ENCODE data around the gene NUMB. TPM values are rescaled to one million over a fixed set of nuclear protein-coding genes. Genes with fewer than 3 reads are reported as not detected.

The NUMB gene
- total and polyA plus RNA-seq, 2 of the 13 experiments (the other 11 are each of a cell fraction or from before 2014, with no cell fraction given): 20.3 to 71.1 TPM

GRCh38 chr14:73432124-73432523 is 26.2 kb downstream of the NUMB start:
- ATAC-seq (no peak), DNase-seq (ENCODE audit: low spot score) (no peak), FAIRE-seq (no peak)
- Histone ChIP-seq H3K79me2 (ENCODE audit: insufficient read depth, low read length) (peaks cover 55% of the 10 kb centered on the region), H3K9me3 (ENCODE audit: low read length) (no peaks in the 10 kb centered on the region), H3K4me1 (ENCODE audit: insufficient read depth, low read length) (peaks cover 52% of the 10 kb centered on the region), H3K4me3 (replicated peaks in 1 of 3; ENCODE audit: insufficient read depth in 1 of 3, low read depth in 2 of 3, low read length in 3 of 3) (no peak overlapping the region), H3K27ac (ENCODE audit: extremely low read length, insufficient read depth, low read length) (no peak overlapping the region), H4K20me1 (ENCODE audit: insufficient read depth, low read length) (peaks cover 4% of the 10 kb centered on the region; the same call in 1 of the 2 replicates), H3K27me3 (ENCODE audit: control insufficient read depth in 1 of 2, insufficient read depth in 2 of 2, low read length in 2 of 2) (no peaks in the 10 kb centered on the region), H3K4me2 (ENCODE audit: low read depth, low read length) (no peak overlapping the region; the same call in 1 of the 2 replicates), H3K9ac (ENCODE audit: insufficient read depth, low read depth, low read length) (no peak overlapping the region), H2AFZ (ENCODE audit: low read length) (no peak overlapping the region), H3K36me3 (replicated peaks in 1 of 2; ENCODE audit: control insufficient read depth in 1 of 2, insufficient read depth in 2 of 2, low read length in 2 of 2) (no peaks in the 10 kb centered on the region; a peak in 1 of 5 replicates)
- intact Hi-C loops (cut with micrococcal nuclease; ENCODE audit: unreplicated experiment) (no loop called here), in situ Hi-C loops (cut with HindIII; ENCODE audit: extremely low pct_ligation_motif_present, low pct_unique_long_range_greater_than_20kb) (no loop called here)
- POLR2A ChIA-PET: interaction anchor here (1.0 kb wide), 1 partner anchor 30 kb away, joined by 4 read pairs; no protein-coding TSS in a partner anchor
- no peak for TF ChIP-seq KLF9 (CRISPR knock-in tag; IDR thresholded peaks at IDR 0.05; ENCODE audit: low read depth)
- no peak for TF ChIP-seq PLRG1 (conservative IDR thresholded peaks at IDR 0.05)
- no peak for TF ChIP-seq MAF1 (CRISPR knock-in tag; IDR thresholded peaks at IDR 0.05; ENCODE audit: borderline replicate concordance)
- no peak for TF ChIP-seq ZNF547 (CRISPR knock-in tag; IDR thresholded peaks at IDR 0.05)
- TF ChIP-seq TBP (CRISPR knock-in tag; IDR thresholded peaks at IDR 0.05): no peak
- TF ChIP-seq ZNF274 (CRISPR knock-in tag; IDR thresholded peaks at IDR 0.05): no peak
- no peak for TF ChIP-seq ZNF839 (CRISPR knock-in tag; IDR thresholded peaks at IDR 0.05; ENCODE audit: borderline replicate concordance)
- no peak for TF ChIP-seq GRHL1 (CRISPR knock-in tag; conservative IDR thresholded peaks at IDR 0.05)
- TF ChIP-seq SAP130 (CRISPR knock-in tag; IDR thresholded peaks at IDR 0.05; ENCODE audit: low read depth): 0 out of 2 replicates have a peak, but pooled peaks have one; percentile 13
- TF ChIP-seq MAFK (conservative IDR thresholded peaks at IDR 0.05 in 1 of 2, IDR thresholded peaks at IDR 0.05 in 1 of 2; ENCODE audit: low read length in 2 of 2): no peak
- no peak for TF ChIP-seq ZFY (CRISPR knock-in tag; IDR thresholded peaks at IDR 0.05)
- TF ChIP-seq ZNF383 (CRISPR knock-in tag; IDR thresholded peaks at IDR 0.05; ENCODE audit: borderline replicate concordance): no peak
- TF ChIP-seq ZBTB7B (CRISPR knock-in tag; IDR thresholded peaks at IDR 0.05): no peak
- TF ChIP-seq ETV6 (CRISPR knock-in tag; conservative IDR thresholded peaks at IDR 0.05): no peak
- no peak for TF ChIP-seq NCOA5 (CRISPR knock-in tag; IDR thresholded peaks at IDR 0.05)
- TF ChIP-seq ZNF570 (CRISPR knock-in tag; IDR thresholded peaks at IDR 0.05; ENCODE audit: borderline replicate concordance): no peak
- TF ChIP-seq ZNF3 (CRISPR knock-in tag; IDR thresholded peaks at IDR 0.05): no peak
- TF ChIP-seq MED13 (CRISPR knock-in tag; IDR thresholded peaks at IDR 0.05): no peak
- peak; percentile 72 for TF ChIP-seq FOXA1 (IDR thresholded peaks at IDR 0.05)
- peak; percentile 68 for TF ChIP-seq FOXA1 (CRISPR knock-in tag; IDR thresholded peaks at IDR 0.05)
- TF ChIP-seq GTF2F1 (IDR thresholded peaks at IDR 0.05; ENCODE audit: low read length): no peak
- no peak for TF ChIP-seq ZNF546 (CRISPR knock-in tag; conservative IDR thresholded peaks at IDR 0.05)
- TF ChIP-seq GATAD2A (CRISPR knock-in tag; IDR thresholded peaks at IDR 0.05): peak; percentile 25; the same call in 1 of the 2 replicates
- no peak for TF ChIP-seq MIER2 (CRISPR knock-in tag; IDR thresholded peaks at IDR 0.05)
- TF ChIP-seq TEAD3 (CRISPR knock-in tag; optimal IDR thresholded peaks at IDR 0.05; ENCODE audit: borderline replicate concordance): no peak
- peak; percentile 73 for TF ChIP-seq FOXA3 (CRISPR knock-in tag; IDR thresholded peaks at IDR 0.05)
- BruUV-seq (replicated peaks): no TSS peak
- 62% methylated on average over 3 of the region's 3 CpGs for WGBS (ENCODE audit: low lambda C conversion rate)
- CTCF ChIA-PET (ENCODE audit: low intra/inter-chr PET ratio, low total read pairs): no interaction called here
